K562 (cell line): Measurements from ENCODE around the gene PRIM1. TPM values are rescaled to one million over a fixed set of nuclear protein-coding genes. Genes with fewer than 3 reads are reported as not detected.

Experiments used
- ATAC-seq: fragments of 200-7000 bp; cut with Tn5 transposase; 3 replicates; pipeline ENCODE4 v1.9.1; 2020; ENCODE audit warnings: moderate library complexity
- BruUV-seq: library from RNA; stranded (reverse); fragments of 400-500 nt; replicated peaks from 2 replicates; lab custom pipeline; 2021; lab: Mats Ljungman, UMichigan
- CTCF ChIA-PET: fragments of 300-600 bp; formaldehyde crosslinking; extraction: SDS; loops from one replicate; lab custom pipeline; 2021; ENCODE audit warnings: low intra/inter-chr PET ratio; lab: Yijun Ruan, JAX
- POLR2A ChIA-PET: fragments of 300-600, 350-650 bp; sonication (Branson Sonifier 250); formaldehyde crosslinking; extraction: SDS; loops from one replicate; lab custom pipeline; 2021; ENCODE audit warnings: antibody characterized with exemption, inconsistent platforms; lab: Yijun Ruan, JAX
- DNase-seq, 4 experiments: peaks; one replicate each; pipeline versions ENCODE4 v3.0.0 to v3.0.0-alpha.2; 2011 to 2018; ENCODE audit warnings: low spot score in 3 of 4, mixed read lengths in 3 of 4; ENCODE audit errors: extremely low read depth in 1 of 4
- FAIRE-seq: peaks from 2 replicates; lab custom pipeline; 2011; peaks lifted over from hg19 to GRCh38; lab: Jason Lieb, UNC
- H2AFZ ChIP-seq: 2 replicates; pipeline ENCODE4 v1.6.0; 2011; ENCODE audit warnings: low read depth, low read length, control low read depth, inconsistent platforms
- H3K27ac ChIP-seq: fragments of 200-600 bp; 3 replicates; pipeline ENCODE4 v1.8.0; 2011; ENCODE audit warnings: low read depth, mild to moderate bottlenecking, control low read depth, inconsistent platforms, low read length, moderate library complexity, mixed read lengths; ENCODE audit errors: extremely low read depth
- H3K27me3 ChIP-seq, 2 experiments: fragments of 300-600 bp in 1 of 2; 2 replicates in 1 of 2; 3 replicates in 1 of 2; pipeline versions ENCODE4 v1.6.0 to v1.8.0; 2011; ENCODE audit warnings: inconsistent platforms in 2 of 2, low read length in 2 of 2, mild to moderate bottlenecking in 1 of 2, mixed read lengths in 1 of 2, moderate library complexity in 1 of 2; ENCODE audit not compliant: control insufficient read depth in 2 of 2, insufficient read depth in 2 of 2
- H3K36me3 ChIP-seq: fragments of 300-600 bp; 3 replicates; pipeline ENCODE4 v1.8.0; 2011; ENCODE audit warnings: mild to moderate bottlenecking, low read length, inconsistent platforms; ENCODE audit not compliant: control insufficient read depth, insufficient read depth
- H3K4me1 ChIP-seq, 2 experiments: fragments of 200-600 bp in 1 of 2; replicated peaks in 1 of 2; 2 replicates in 1 of 2; 3 replicates in 1 of 2; pipeline versions ENCODE4 v1.5.1 to v1.8.0; 2011; ENCODE audit warnings: inconsistent platforms in 2 of 2, low read length in 2 of 2, mild to moderate bottlenecking in 1 of 2, mixed read lengths in 1 of 2, moderate library complexity in 1 of 2; ENCODE audit not compliant: control insufficient read depth in 2 of 2, insufficient read depth in 2 of 2
- H3K4me2 ChIP-seq: 2 replicates; pipeline ENCODE4 v1.6.1; 2011; ENCODE audit warnings: low read length, control low read depth, inconsistent platforms, mixed read lengths; ENCODE audit not compliant: insufficient read depth
- H3K4me3 ChIP-seq: fragments of 200-600 bp; sonication (generic), shearing (Covaris generic); 2 replicates; pipeline ENCODE4 v1.5.1; 2016; ENCODE audit warnings: control low read depth, inconsistent platforms
- H3K79me2 ChIP-seq: fragments of 200-600 bp; 3 replicates; pipeline ENCODE4 v1.8.0; 2011; ENCODE audit warnings: low read length, inconsistent platforms; ENCODE audit not compliant: control insufficient read depth, insufficient read depth
- H3K9ac ChIP-seq, 2 experiments: 2 replicates each; pipeline versions ENCODE4 v1.6.0 to v1.6.1; 2011; ENCODE audit warnings: low read depth in 2 of 2, low read length in 2 of 2, control low read depth in 1 of 2, inconsistent platforms in 1 of 2, mild to moderate bottlenecking in 1 of 2, mixed read lengths in 1 of 2; ENCODE audit not compliant: insufficient read depth in 1 of 2
- H3K9me1 ChIP-seq: one replicate; pipeline ENCODE4 v1.6.0; 2011; ENCODE audit warnings: inconsistent platforms, mild to moderate bottlenecking, low read length, moderate library complexity; ENCODE audit not compliant: control insufficient read depth, insufficient read depth
- H3K9me3 ChIP-seq: replicated peaks from 2 replicates; pipeline ENCODE4 v1.5.1; 2011; ENCODE audit warnings: low read depth, low read length, inconsistent platforms; ENCODE audit not compliant: control insufficient read depth, insufficient read depth
- H4K20me1 ChIP-seq: replicated peaks from 2 replicates; pipeline ENCODE4 v1.6.1; 2011; ENCODE audit warnings: low read length, inconsistent platforms, mixed read lengths; ENCODE audit not compliant: control insufficient read depth, insufficient read depth
- CBX3 ChIP-seq, 2 experiments: IDR thresholded peaks; 1 replicate in 1 of 2; 2 replicates in 1 of 2; pipeline ENCODE4 v1.6.1; 2012; ENCODE audit warnings: inconsistent platforms in 2 of 2, low read length in 2 of 2, borderline replicate concordance in 1 of 2, control low read depth in 1 of 2
- EZH2 ChIP-seq: IDR thresholded peaks from 2 replicates; pipeline ENCODE4 v1.6.1; 2012; ENCODE audit warnings: low read depth, mild to moderate bottlenecking, inconsistent platforms, low read length, borderline replicate concordance
- GTF2A2 ChIP-seq: IDR thresholded peaks from 2 replicates; pipeline ENCODE4 v1.6.1; 2016; ENCODE audit warnings: mild to moderate bottlenecking, missing genetic modification characterization, missing compliant biosample characterization
- JUN ChIP-seq, 2 experiments: sonication (generic) in 1 of 2; formaldehyde crosslinking in 1 of 2; IDR thresholded peaks; 2 replicates each; pipeline versions ENCODE4 v1.6.1 to v1.8.0; 2012 to 2022; ENCODE audit warnings: borderline replicate concordance in 2 of 2, mild to moderate bottlenecking in 2 of 2, improper control_type of control experiment in 1 of 2, low read depth in 1 of 2, low read length in 1 of 2, missing genetic modification reagents in 1 of 2
- MAX ChIP-seq: sonication (generic); formaldehyde crosslinking; IDR thresholded peaks from 2 replicates; pipeline ENCODE4 v1.9.0; 2022; ENCODE audit warnings: mild to moderate bottlenecking, missing genetic modification reagents
- MCM5 ChIP-seq: fragments of 450-650 bp; IDR thresholded peaks from 2 replicates; pipeline ENCODE4 v1.6.1; 2016; ENCODE audit warnings: low read depth
- POLR2AphosphoS5 ChIP-seq: IDR thresholded peaks from 2 replicates; pipeline ENCODE4 v1.6.1; 2011; ENCODE audit warnings: mild to moderate bottlenecking, low read depth, low read length, moderate library complexity; ENCODE audit not compliant: control insufficient read depth, insufficient read depth
- POLR2B ChIP-seq: fragments of 450-650 bp; IDR thresholded peaks from 2 replicates; pipeline ENCODE4 v1.6.1; 2018; ENCODE audit warnings: low read depth; ENCODE audit not compliant: partially characterized antibody
- RBM14 ChIP-seq: fragments of 200-400 bp; formaldehyde crosslinking; IDR thresholded peaks from 2 replicates; pipeline ENCODE4 v1.6.1; 2018; ENCODE audit warnings: low read depth, mild to moderate bottlenecking, low read length, moderate library complexity, borderline replicate concordance; ENCODE audit not compliant: insufficient read depth
- RBM22 ChIP-seq: fragments of 200-400 bp; formaldehyde crosslinking; IDR thresholded peaks from 2 replicates; pipeline ENCODE4 v1.6.1; 2018; ENCODE audit warnings: low read length, low read depth; ENCODE audit not compliant: poor library complexity, severe bottlenecking
- SRSF1 ChIP-seq: fragments of 200-400 bp; formaldehyde crosslinking; IDR thresholded peaks from 2 replicates; pipeline ENCODE4 v1.6.1; 2017; ENCODE audit warnings: mild to moderate bottlenecking, low read depth, low read length, moderate library complexity
- ZKSCAN8 ChIP-seq: fragments of 200-800 bp; sonication (Bioruptor generic); IDR thresholded peaks from 2 replicates; pipeline ENCODE4 v1.6.1; 2016; ENCODE audit warnings: missing genetic modification characterization, missing compliant biosample characterization
- ZNF217 ChIP-seq: sonication (generic); formaldehyde crosslinking; IDR thresholded peaks from 2 replicates; pipeline ENCODE4 v1.8.0; 2022; ENCODE audit warnings: mild to moderate bottlenecking, missing genetic modification reagents
- ZNF23 ChIP-seq: fragments of 250-450 bp; sonication (Bioruptor Pico); IDR thresholded peaks from 2 replicates; pipeline ENCODE4 v1.4.0; 2020; ENCODE audit warnings: mild to moderate bottlenecking
- ZNF311 ChIP-seq: fragments of 250-450 bp; sonication (Bioruptor Pico); IDR thresholded peaks from 2 replicates; pipeline ENCODE4 v1.4.0; 2020; ENCODE audit warnings: mild to moderate bottlenecking, moderate library complexity
- ZNF431 ChIP-seq: sonication (generic); formaldehyde crosslinking; IDR thresholded peaks from 2 replicates; pipeline ENCODE4 v1.8.0; 2022; ENCODE audit warnings: mild to moderate bottlenecking, missing genetic modification reagents
- ZNF778 ChIP-seq: fragments of 450-650 bp; formaldehyde crosslinking; IDR thresholded peaks from 2 replicates; pipeline ENCODE4 v1.4.0; 2020; ENCODE audit warnings: mild to moderate bottlenecking, moderate library complexity
- WGBS: fragments of 100-300 bp; shearing (Covaris generic); methylation state at CpG from one replicate; pipeline ENCODE4 v1.1.6; 2016; ENCODE audit warnings: low coverage, mixed read lengths; ENCODE audit not compliant: insufficient coverage; ENCODE audit errors: missing lambda C conversion rate; 5-methylcytosine and 5-hydroxymethylcytosine counted together
- in situ Hi-C: fragments of 300-500 bp; cut with MboI; formaldehyde crosslinking; loops from 4 replicates; pipeline ENCODE4 v1.15.0; 2018; ENCODE audit warnings: inconsistent platforms, mixed read lengths
- intact Hi-C: fragments of 100-400 bp; cut with micrococcal nuclease; formaldehyde crosslinking; loops from 2 replicates; pipeline ENCODE4 v1.14.2; 2022
- polyA plus RNA-seq, 8 experiments: library from polyadenylated mRNA; depleted of rRNA in 4 of 8; stranded (reverse) in 5 of 8; unstranded in 3 of 8; fragments of >200 nt; fragmentation: Nextera tagmentation in 2 of 8; fragmentation: Illumina TruSeq in 1 of 8; extraction: Ambion mirVana in 2 of 8; extraction: Trizol in 1 of 8; gene quantifications; 2 replicates each; pipeline versions ENCODE4 v1.2.1 to v1.2.3, GENCODE V29; 2011 to 2014; ENCODE audit warnings: inconsistent platforms in 1 of 8, missing spikeins in 1 of 8
- total RNA-seq, 7 experiments: library from RNA; depleted of rRNA in 6 of 7; stranded (reverse); fragments of >200 nt in 6 of 7; fragmentation: Illumina TruSeq in 2 of 7; extraction: Trizol in 2 of 7; gene quantifications; 2 replicates each; pipeline versions ENCODE4 v1.2.1 to v1.2.3, GENCODE V29; 2011 to 2021; ENCODE audit warnings: low replicate concordance in 1 of 7
- TF ChIP-seq, protein P1 (sequence below), 2 experiments: fragments of 450-650 bp in 1 of 2; sonication (generic) in 1 of 2; formaldehyde crosslinking in 1 of 2; IDR thresholded peaks in 1 of 2; conservative IDR thresholded peaks in 1 of 2; 2 replicates each; pipeline versions ENCODE4 v1.6.1 to v1.8.1; 2016 to 2023; ENCODE audit warnings: mild to moderate bottlenecking in 2 of 2, moderate library complexity in 2 of 2, inconsistent platforms in 1 of 2, missing genetic modification reagents in 1 of 2
- TF ChIP-seq, protein P2 (sequence below): sonication (generic); formaldehyde crosslinking; IDR thresholded peaks from 2 replicates; pipeline ENCODE4 v1.8.1; 2023; ENCODE audit warnings: mild to moderate bottlenecking, missing genetic modification reagents, moderate library complexity

Gene PRIM1
- total and polyA plus RNA-seq, 9 of the 15 experiments (the other 6 are each of a cell fraction or from before 2014, with no cell fraction given), result 67.2 to 179 (median 140) TPM

DNA sequence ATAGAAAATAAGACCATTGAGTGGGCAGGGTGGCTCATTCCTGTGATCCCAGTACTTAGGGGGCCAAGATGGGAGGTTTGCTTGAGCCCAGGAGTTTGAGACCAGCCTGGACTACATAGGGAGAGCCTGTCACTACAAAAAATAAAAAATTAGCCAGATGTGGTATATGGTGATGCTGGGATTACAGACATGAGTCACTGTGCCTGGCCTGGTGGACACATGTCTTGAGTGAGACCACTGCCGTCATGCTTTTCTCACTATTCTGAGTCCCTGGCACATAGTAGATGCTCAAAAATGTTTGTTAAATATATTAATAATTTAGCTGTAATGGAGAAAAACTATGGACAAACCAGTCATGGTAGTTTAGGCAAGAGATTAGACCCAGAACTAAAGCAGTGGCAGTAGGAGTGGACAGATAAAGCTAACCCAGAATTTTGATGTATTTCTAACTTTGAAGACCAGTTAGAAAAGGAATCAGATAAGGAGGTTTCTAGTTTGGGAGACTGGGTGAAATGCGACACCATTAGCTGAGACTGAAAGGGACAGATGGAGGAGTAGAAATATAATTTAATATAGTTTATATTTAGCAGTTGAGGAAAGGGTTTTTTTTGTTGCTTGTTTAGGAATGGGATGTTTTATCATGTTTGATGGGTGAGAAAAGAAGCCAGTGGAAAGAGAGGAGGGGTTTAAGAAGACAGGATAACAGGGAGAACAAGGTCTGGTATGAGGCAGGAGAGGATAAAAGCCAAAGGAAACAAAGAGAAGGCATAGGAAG is 56.6 kb downstream of the PRIM1 start:
- Histone ChIP-seq H3K9ac (peak overlapping the region in 1 of 2 experiments; percentile 48; a peak in 2 of 4 replicates), H3K79me2 (no peaks in the 10 kb centered on the region), H3K36me3 (no peaks in the 10 kb centered on the region), H3K4me2 (peak overlapping the region; percentile 48), H2AFZ (peak overlapping the region; percentile 88), H3K9me1 (no peaks in the 10 kb centered on the region), H3K4me3 (no peak overlapping the region), H3K27me3 (no peaks in the 10 kb centered on the region), H3K9me3 (no peaks in the 10 kb centered on the region), H4K20me1 (no peaks in the 10 kb centered on the region), H3K4me1 (peaks cover 29 to 32% of the 10 kb centered on the region in 2 experiments), H3K27ac (peak overlapping the region; percentile 77)
- FAIRE-seq (peak; percentile 78), DNase-seq (peak in 2 of 4 experiments; percentile 57 to 63), ATAC-seq (peak; percentile 61)
- ChIA-PET CTCF (no interaction called here), POLR2A (interaction anchor here (0.6 to 2.2 kb wide), 2 partner anchors 10 to 518 kb away, joined by 3 to 7 read pairs; no protein-coding TSS in a partner anchor)
- BruUV-seq, result no TSS peak
- 6% methylated on average over 2 of the region's 2 CpGs for WGBS
- intact Hi-C loops, result no loop called here
- in situ Hi-C loops, result no loop called here
- TF ChIP-seq ZNF311 (no peak), POLR2AphosphoS5 (no peak), RBM14 (no peak), ZNF778 (CRISPR knock-in tag) (no peak), MCM5 (no peak), ZNF23 (CRISPR knock-in tag) (no peak), ZNF217 (CRISPR knock-in tag) (no peak), ZNF431 (CRISPR knock-in tag) (no peak), ZKSCAN8 (CRISPR knock-in tag) (no peak), RBM22 (no peak), GTF2A2 (tag) (no peak), POLR2B (no peak), SRSF1 (no peak), JUN (IDR thresholded peaks at IDR 0.05; ENCODE audit: borderline replicate concordance, low read depth, low read length) (no peak), JUN (CRISPR knock-in tag; IDR thresholded peaks at IDR 0.05; ENCODE audit: borderline replicate concordance) (no peak), MAX (CRISPR knock-in tag) (no peak), CBX3 (IDR thresholded peaks at IDR 0.05; ENCODE audit: borderline replicate concordance in 1 of 2, low read length in 2 of 2) (no peak), EZH2 (no peak)
- TF ChIP-seq, protein P1, sequence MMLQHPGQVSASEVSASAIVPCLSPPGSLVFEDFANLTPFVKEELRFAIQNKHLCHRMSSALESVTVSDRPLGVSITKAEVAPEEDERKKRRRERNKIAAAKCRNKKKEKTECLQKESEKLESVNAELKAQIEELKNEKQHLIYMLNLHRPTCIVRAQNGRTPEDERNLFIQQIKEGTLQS (IDR thresholded peaks at IDR 0.05), result peak; percentile 76
- TF ChIP-seq, protein P1 (CRISPR knock-in tag; conservative IDR thresholded peaks at IDR 0.05), result no peak
- TF ChIP-seq, protein P2, sequence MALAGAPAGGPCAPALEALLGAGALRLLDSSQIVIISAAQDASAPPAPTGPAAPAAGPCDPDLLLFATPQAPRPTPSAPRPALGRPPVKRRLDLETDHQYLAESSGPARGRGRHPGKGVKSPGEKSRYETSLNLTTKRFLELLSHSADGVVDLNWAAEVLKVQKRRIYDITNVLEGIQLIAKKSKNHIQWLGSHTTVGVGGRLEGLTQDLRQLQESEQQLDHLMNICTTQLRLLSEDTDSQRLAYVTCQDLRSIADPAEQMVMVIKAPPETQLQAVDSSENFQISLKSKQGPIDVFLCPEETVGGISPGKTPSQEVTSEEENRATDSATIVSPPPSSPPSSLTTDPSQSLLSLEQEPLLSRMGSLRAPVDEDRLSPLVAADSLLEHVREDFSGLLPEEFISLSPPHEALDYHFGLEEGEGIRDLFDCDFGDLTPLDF (CRISPR knock-in tag), result no peak
